HS-5 (cell line): ENCODE measurements around the gene NPAS3.

Experiments used
- DNase-seq: peaks from one replicate; pipeline ENCODE4 v3.0.0-alpha.2; 2012; ENCODE audit warnings: low read depth

NPAS3 gene

DNA sequence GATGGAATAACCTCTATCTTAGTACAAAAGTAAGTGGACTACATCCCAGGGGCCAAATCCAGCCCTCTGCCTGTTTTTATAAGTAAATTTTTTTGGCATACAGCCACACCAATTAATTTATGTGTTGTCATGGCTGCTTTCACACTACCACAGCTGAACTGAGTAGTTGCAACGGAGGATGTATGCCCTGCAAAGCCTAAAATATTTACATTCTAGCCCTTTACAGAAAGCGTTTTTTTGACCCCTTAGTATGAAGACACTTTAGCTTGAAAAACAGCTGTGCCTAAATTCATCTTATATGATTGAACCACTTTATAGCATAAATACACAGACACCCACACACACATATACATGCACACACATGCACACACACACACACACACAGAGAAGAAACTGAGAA is 510.6 kb downstream of the NPAS3 start:
- no peak for DNase-seq

DNA sequence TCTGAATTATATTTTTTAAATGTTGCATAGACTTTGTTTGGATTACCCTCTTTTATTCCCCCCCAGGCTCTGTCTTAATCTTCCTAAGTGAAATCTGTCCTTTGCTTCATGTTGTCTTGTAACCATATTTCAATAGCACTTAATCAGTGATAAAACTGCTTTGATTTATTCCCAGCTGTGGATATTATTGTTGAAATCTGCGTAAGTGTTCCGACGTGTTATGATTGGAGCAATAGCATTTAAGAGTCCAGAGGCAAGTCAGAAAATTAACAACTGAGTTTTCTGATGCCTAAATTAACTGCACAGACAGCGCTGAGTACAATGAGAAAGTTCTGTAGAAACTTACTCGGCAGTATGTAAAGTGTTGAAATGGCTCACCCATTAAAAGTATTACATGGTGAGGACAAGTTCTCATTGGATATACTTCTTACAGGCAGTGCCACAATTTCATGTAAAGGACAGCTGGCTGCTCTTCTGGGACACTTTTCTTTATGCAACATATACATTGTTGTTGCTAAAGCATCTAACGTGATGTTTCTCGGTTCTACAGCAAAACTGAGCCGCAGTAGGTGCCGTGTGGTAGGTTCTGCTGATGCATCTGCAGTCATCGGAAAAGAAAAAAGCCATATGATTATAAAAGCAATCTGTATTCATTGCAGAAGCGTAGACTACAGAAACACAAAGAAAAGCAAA is 511.2 kb downstream of the NPAS3 start:
- no peak for DNase-seq

DNA sequence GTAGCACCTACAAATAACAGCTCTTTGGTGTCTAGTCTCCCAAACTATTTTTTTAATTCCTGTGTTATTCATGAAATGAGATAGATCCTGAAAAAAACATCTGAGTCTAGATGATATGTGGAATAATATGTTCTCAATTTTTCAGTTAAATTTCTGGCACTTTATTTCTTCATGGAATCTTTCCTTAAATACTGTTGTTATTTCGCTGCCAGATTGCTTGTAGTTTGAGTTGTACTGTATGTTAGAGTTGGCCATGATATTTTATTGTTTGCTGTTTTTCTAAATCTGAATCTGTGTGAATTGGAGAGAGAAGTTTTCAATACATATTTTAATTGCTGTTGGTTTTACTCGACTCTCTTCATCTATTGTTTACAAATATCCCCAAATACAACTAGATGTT is 511.7 kb downstream of the NPAS3 start:
- DNase-seq: no peak

DNA sequence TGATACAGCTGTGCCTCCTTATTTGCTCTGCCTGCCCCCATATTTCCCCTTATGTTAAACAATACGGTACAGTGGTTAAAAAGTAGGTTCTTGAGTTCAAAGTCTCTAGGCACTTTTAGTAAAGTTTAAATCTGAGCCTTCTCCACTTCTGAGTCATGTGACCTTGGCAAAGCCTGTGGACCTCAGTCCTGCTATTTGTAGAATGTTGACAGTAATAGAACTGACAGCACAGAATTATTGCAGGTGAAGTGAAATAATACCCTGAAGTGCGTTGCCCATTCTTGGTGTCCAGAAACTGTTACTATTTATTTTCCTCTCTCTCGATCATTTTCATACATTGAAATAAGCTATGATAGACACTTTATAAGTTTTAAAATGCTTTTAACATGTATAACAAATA is 512.5 kb downstream of the NPAS3 start:
- DNase-seq: no peak

- DNase-seq: no peak
Observed at GRCh38 chr14:33452995-33453394, 514.3 kb downstream of the NPAS3 start.

- DNase-seq: no peak
Observed at GRCh38 chr14:33454022-33454595, 515.4 kb downstream of the NPAS3 start.

- no peak for DNase-seq
Observed at GRCh38 chr14:33454707-33455106, 516.0 kb downstream of the NPAS3 start.

- no peak for DNase-seq
Observed at GRCh38 chr14:33455654-33456345, 517.1 kb downstream of the NPAS3 start.

GRCh38 chr14:33457021-33457420 is 518.3 kb downstream of the NPAS3 start:
- no peak for DNase-seq

DNA sequence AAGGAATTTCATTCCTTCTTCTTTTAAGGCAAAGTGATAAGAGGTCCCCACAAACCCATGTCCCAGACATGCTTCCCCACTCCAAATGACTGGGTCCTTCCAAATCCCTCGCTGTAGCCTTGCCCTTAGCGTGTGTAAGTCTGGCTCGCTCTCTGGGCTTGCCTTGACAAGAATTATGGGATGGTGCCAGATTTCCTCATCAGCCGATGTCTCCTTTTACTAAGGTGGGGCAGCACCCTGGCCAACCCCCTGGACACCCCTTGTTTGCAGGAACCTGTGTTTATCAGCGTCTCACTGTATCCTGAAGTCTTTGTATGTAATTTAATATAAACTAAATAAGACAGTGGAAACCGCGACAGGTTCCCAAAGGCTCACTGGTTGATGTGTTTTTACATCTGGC is 518.9 kb downstream of the NPAS3 start:
- DNase-seq: no peak

DNA sequence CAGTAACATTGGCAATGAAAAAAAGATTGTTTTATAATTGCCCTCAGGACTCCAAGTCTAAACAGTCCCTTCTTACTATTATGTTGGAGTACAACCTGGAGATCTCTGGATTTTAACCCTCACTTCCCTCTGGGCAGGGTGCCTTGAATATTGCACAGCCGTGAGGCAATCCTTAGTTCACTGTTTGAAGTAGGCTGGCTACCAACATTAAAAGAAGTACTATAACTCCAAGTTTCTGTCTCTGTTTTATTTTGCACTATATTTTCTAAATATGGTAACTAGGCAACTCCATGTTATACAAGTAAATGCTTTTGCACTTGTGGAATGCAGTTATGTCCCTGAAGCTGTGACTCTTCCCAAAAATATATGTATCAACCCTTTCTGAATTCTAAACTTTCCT is 521.5 kb downstream of the NPAS3 start:
- DNase-seq: no peak

- DNase-seq: no peak
Observed at GRCh38 chr14:33461036-33461435, 522.4 kb downstream of the NPAS3 start.

DNA sequence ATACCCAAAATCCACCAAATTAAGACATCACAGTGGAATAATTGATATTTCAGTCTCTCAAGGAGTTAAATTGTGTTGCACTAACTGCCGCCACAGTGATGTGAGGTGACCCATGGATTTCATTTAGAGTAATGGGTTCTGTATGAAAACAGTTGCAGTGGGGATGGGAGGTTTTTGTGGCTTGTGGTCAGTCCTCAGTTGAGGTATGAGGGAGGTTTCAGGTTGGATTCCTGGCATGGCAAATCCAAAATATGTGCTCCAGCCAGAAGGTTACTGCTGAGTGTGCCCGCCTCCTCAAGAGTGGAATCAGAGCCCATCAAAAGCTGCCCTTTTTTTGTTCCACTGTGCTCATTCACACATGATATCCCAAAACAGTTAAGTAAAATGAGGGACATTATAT is 525.1 kb downstream of the NPAS3 start:
- no peak for DNase-seq

- no peak for DNase-seq
Observed at GRCh38 chr14:33464254-33464962, 525.7 kb downstream of the NPAS3 start.

- no peak for DNase-seq
Observed at GRCh38 chr14:33465846-33466700, 527.4 kb downstream of the NPAS3 start.

DNA sequence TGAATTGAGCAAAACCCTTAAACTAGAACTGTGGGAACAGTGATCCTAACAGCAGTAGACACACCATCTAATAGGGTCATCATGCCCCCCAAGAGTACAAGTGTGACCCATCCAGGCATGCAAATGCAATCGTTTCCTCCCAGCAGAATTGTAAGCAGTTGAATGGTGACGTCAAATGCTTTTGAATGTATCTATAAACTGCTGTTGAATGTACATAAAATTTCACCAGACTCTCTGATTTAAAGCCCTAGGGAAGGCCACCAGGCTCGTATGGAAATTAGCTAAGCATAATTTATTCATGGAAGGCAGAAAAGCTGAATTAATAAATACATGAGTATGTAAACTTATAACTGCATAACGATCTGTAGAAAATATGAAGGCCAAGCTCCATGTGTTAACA is 529.3 kb downstream of the NPAS3 start:
- no peak for DNase-seq

GRCh38 chr14:33469898-33470297 is 531.2 kb downstream of the NPAS3 start:
- DNase-seq: no peak

- DNase-seq: no peak
Observed at GRCh38 chr14:33471776-33472175, 533.1 kb downstream of the NPAS3 start.

DNA sequence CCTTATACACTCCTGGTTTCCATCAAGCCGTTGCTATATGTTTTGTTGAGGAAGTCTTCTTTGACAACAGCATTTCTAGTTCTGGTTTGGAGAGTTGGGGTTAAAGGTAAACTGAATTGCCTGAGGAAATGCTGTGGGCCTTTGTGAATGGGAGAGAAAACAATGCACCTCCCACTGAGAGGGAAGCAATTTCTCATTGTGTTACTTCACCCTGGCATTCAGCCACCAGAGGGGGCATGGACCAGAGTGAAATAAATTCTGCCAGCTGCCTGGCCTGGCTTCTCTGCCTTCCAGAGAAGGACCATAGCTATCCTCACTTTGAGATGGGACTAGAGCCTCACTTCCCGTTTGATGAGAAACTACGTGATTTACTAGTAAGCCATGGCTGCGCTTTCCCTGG is 536.9 kb downstream of the NPAS3 start:
- no peak for DNase-seq

- DNase-seq: no peak
Observed at GRCh38 chr14:33477797-33478196, 539.1 kb downstream of the NPAS3 start.

- DNase-seq: no peak
Observed at GRCh38 chr14:33480071-33480886, 541.6 kb downstream of the NPAS3 start.
